ENCODE measurements around the gene PLEKHH3.

- no peak for TF ChIP-seq CTCF (conservative IDR thresholded peaks at IDR 0.05; ENCODE audit: low read depth, low read length)
- TF ChIP-seq USF2 (IDR thresholded peaks at IDR 0.05; ENCODE audit: low read depth, low read length), result no peak
- TF ChIP-seq MXI1 (IDR thresholded peaks at IDR 0.05; ENCODE audit: borderline replicate concordance, low read depth, low read length), result no peak
- TF ChIP-seq RAD21 (IDR thresholded peaks at IDR 0.05; ENCODE audit: low read length), result no peak
These were observed 58.8 kb downstream of the PLEKHH3 start for GRCh38 chr17:42617956-42618431.
